ENCODE results near the gene ENAM.
"Not testable (repeated sequence)": the region's sequence is repeated elsewhere in the genome, so short reads cannot be mapped to it uniquely, and the experiment has no call there.

ENAM gene

DNA sequence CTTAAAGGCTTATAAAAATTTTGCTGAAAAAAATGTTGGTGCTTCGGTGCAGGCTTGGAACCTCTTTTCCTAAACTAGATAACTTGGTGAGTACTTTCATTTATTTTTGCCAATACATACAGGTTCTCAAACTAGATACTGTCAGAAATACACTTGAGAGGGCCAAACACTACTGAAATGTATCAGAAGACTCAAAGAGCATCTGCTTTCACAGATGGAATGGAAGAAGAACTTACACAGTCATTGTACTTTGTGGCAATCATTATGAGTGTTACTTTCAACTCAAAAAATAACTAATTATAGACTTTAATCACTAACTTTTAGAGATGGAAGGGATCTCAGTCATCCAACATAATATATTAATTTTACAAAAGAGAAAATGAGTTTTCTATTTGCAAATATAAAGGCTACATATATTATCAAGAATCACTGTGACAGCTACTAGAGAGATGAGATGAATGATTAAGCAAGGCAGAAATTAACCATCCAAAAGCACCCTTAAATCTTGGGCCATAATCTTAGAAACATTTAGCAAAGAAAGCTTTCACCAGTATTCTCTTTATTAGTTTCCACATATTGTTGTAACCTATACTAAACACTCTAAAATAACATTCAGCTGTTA, 1.0 kb downstream of the ENAM start:
- DNase-seq (ENCODE audit: low read depth), result no peak

DNA sequence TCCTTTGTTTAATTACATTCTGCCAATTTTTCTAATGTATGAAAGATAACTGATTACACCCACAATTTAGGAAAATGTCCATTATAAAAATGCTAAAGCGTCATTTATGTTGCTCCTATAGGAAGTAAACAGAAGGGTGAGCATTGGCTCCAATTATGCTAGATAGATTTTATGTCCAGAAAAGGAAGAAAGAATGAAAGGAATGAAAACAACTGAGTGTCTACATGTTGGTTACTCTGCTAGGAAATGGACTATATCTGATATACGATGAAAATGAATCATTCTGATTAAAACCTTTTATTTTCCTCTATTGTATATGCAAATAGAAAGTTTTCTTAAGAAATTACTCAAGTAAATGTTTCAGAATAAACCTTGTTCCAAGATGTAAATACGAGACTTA, 1.6 kb downstream of the ENAM start:
- DNase-seq (ENCODE audit: low read depth), result no peak

DNA sequence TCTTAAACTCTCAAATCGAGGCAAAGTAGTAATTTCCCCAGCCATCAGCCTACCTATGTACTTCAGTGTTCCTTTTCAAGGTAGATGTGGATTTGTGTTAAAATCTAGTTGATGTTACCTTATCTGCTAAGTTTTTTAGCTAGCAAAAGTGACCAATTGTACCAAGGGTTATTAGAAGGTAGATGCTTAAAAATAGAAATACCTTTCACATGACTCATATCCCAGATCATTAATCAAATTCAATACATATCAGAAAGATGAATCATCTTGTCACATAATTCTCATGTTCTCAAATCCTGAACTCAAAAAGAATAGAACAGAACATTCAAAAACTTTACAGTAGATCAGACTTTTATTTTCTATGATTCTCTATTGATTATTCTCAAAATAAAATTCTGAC, 3.5 kb downstream of the ENAM start:
- DNase-seq (ENCODE audit: low read depth), result no peak

DNA sequence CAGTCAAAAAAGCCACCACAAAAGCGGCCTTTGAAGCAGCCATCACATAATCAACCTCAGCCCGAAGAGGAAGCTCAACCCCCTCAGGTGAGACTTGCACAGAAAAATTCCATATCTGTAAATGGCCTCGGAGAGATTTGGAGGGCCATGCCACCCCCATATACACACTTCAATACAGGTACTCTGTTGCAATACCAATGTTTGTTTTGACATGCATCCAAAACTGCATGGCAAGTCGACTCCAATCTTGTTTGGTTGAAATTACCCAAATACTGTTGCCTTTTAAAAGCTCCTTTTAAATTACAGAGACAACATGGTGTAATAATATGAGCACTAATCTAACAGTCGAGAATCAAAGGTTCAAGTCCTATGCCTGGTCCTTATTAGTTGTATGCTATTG, 5.9 kb downstream of the ENAM start:
- no peak for DNase-seq (ENCODE audit: low read depth)

DNA sequence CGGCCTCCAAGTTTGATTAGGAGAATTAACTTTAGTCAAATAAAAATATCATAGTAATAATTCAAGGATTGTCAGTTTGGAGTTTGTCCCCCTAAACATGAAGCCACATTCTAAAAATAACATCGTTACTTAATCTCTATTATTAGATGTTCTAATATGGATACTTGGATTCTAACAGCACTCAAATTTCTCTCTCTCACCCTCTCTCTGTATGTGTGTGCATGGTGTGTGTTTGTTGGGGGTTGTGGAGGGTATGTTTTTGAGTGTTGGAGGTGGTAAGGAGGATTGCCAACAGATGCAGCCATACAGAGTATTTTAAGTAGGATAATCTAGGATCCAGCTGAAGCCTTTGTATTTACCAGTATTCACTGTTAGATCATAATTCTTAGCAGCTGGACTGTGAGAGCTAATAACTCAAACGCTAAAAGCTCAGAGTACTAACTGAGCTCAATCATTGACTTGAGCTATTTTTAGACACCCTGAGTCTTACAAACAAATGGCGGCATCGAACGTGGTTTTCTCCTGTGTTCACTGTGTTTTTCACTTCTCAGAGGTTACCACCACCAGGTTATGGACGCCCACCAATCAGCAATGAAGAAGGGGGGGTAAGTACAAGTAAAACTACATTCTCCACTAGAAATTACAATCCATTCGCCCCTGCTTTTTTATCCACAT, 8.8 kb downstream of the ENAM start:
- DNase-seq (ENCODE audit: low read depth), result no peak

DNA sequence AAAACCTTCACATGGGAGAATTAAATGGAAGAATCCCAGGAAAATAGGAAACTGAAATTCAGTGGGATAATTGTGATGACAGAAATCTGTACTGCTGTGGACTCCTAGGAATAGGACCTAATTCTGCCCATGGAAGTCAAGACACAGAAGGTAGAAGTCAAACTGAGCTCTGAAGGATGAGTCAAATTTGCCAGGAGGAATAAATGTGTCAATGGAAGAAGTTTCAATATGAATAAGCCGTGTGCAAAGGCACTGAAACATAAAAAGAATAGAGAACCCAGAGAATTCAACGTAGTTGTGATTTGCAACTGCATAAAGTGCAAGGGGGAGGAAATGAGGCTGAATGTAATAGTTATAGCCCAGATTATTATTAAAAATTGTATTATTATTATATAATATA, 11.6 kb downstream of the ENAM start:
- no peak for DNase-seq (ENCODE audit: low read depth)

DNA sequence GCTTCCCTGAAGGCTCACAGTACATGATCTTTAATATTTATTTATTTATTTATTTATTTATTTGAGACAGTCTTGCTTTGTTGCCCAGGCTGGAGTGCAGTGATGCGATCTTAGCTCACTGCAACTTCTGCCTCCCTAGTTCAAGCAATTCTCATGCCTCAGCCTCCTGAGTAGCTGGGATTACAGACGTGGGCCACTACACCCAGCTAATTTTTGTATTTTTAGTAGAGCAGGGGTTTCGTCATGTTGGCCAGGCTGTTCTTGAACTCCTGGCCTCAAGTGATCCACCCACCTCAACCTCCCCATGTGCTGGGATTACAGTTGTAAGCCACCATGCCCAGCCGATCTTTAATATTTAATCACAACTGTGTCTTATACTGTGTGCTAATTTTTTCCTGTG, 22.2 kb downstream of the ENAM start:
- not testable (repeated sequence) for DNase-seq (ENCODE audit: low read depth)

DNA sequence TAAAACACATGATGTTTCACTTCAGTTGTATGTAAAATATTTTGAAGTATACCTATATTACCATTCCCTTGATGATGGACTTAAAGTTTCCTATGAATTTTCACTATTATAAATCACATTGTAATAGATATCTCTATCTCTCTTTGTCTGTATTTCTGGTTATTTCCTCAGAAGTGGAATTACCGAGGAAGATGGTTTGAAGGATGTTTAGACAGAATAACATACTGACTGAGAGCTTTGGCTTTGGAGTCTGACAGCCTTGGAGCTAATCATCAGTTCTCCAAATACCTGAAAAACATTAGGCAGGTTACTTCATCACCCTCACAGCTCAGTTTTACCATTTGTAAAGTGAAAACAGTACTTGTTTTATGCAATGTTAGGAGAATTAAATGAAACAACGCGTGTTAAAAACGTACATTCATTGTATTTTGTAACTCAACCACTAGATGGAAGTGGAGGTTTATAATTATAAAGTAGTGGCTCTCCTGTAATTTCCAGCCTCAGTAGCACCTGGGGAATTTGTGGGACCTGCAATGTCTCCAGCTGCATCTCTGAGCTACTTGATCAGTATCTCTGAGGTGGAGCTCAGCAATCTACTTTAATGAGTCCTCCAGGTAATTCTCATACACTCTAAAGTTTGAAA, 23.4 kb downstream of the ENAM start:
- no peak for DNase-seq (ENCODE audit: low read depth)

DNA sequence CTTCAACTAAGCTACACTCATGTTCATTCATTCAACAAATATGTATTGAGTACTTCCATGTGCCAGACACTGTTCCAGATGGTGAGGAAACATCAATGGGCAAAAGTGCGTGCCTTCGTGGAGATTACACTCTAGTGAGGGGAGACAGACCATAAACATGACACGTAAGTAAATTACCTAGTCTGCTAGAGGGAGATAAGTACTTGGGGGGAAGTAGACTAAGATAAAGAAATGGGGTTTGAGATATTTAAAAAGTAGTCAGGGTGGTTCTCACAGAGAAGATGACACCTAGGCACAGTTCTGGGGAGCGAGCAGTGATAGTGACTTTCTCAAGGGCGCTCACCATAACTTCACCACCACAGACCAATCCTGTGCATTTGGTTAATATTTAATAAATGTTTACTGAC, 26.1 kb downstream of the ENAM start:
- no peak for DNase-seq (ENCODE audit: low read depth)

DNA sequence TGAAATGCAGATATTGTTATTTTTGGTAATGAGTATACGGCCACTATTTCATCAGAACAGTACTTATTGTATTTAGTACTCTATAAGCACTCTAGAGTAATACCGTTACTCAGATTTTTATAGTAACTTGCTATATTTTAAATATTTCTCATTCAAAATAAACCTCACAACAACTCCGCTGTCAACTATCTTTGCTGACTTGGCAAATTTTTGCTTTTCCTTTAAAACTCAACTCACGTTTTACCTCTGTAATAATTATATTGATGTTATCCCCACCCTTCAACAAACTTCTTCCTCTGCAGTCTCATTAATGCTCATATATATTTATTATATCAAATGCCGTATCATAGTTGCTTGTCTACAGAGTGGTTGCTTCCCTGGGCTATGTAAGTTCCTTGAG, 28.8 kb downstream of the ENAM start:
- DNase-seq (ENCODE audit: low read depth), result no peak

DNA sequence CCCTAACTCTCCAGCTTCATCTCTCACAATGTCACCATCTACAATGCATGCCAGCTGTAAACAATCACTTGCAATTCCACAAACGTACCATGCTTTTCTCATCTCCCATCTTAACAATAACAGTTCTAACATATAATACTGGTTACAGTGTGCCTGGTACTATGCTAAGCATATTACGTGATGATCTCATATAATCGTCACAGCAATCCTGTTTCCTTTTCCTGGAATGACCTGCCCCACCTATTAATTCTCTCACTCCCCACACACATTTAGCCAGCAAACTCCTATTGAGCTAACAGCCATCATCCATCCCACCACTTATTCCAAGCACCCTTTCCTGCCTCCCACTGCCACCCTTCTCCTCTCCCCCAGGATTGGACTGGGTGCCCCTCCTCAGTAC, 29.9 kb downstream of the ENAM start:
- no peak for DNase-seq (ENCODE audit: low read depth)

DNA sequence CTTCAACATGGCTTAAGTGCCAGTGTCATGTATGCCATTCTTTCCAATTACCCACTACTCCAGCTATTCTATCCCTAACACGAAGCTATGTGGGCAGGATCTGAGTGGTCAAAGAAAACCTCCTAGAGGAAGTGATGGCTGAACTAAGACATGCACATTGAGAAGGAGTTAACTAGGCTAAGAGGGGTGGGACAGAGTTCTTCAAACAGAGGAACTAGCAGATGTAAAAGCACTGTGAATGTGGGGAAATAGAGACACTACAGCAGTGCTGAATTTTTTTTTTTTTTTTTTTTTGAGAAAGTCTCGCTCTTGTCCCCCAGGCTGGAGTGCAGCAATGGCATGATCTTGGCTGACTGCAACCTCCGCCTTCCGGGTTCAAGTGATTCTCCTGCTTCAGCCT, 31.6 kb downstream of the ENAM start:
- DNase-seq (ENCODE audit: low read depth), result no peak

DNA sequence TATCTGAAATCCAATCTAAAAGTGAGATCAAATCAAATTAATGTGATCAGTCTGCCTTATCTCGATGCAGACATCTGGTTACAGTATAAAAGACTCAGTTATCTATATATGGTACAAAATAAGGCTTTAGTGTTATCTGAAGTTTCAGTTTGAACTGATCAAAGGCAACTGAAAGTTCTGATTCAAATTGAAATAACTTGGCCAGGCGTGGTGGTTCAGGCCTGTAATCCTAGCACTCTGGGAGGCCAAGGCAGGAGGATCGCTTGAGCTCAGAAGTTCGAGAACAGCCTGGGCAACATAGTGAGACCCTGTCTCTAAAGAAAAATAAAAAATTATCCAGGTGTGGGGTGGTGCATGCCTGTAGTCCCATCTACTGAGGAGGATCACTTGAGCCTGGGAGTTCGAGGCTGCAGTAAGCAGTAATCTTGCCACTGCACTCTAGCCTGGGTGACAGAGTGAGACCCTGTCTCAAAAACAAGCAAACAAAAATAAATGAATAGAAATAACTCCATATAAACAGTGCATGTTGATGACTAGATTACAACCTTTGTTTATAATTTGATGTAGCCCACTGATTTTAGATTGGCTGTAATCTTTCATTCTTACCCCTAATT, 32.9 kb downstream of the ENAM start:
- DNase-seq (ENCODE audit: low read depth), result not testable (repeated sequence)

DNA sequence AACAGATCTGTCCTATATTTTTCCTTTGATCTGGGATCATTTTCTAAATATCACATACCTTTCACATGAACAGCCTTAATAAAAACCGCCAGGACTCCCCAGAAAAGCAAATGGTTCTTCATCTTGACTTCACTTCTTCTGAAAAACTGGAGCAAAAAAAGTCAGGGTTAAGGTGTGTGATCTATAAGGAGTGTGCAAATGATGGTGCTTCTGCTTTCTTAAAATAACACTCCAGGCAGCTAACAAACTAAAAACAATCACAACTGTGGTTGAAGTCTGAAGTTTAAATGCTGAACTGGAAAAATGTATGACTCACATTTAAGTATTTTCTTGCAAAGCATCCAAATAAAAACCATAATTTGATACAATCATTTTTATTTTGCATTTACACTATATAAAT, 37.8 kb downstream of the ENAM start, which contains the start of gene JCHAIN:
Gene JCHAIN, minus strand, starts transcription at position 140 of the 400 bp plus-strand sequence. Its CDS starts 18 bp downstream, at position 122.
- DNase-seq (ENCODE audit: low read depth), result no peak

DNA sequence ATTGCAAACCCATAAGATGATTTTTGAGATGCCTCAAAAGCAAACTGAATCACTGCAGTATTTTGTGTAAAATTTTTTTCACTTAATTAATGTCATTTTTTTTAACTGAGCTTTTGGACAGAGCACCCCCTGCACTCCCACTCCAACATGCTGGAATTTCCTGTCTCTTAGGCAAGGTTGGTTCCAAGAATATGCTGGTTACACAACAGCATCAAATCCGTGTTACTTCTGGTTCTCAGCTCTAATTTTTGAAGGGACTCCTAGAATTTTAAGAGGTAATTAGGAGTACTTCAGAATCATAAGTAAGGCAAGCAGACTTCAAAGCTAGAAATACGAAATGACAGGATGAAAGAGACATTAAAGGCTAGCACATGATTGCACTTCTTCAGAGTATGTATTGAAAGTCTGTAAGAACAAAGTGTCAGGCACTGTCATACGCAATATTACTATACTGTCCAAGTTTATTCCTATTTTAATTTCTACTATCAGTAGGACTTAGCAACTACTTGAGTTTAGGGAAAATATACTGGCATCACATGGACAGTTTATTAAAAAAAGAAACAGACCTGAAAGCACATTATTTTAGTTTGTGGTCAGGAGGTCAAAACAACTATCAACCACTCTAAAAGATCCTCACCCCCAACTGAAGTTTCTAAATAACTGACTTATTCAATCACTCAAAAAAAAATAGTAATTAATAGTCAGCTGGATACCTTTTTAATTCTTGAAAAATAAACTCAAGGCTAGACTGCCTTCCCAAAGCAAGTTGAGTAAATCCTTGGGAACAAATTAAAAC, 39.4 kb downstream of the ENAM start:
- no peak for DNase-seq (ENCODE audit: low read depth)

DNA sequence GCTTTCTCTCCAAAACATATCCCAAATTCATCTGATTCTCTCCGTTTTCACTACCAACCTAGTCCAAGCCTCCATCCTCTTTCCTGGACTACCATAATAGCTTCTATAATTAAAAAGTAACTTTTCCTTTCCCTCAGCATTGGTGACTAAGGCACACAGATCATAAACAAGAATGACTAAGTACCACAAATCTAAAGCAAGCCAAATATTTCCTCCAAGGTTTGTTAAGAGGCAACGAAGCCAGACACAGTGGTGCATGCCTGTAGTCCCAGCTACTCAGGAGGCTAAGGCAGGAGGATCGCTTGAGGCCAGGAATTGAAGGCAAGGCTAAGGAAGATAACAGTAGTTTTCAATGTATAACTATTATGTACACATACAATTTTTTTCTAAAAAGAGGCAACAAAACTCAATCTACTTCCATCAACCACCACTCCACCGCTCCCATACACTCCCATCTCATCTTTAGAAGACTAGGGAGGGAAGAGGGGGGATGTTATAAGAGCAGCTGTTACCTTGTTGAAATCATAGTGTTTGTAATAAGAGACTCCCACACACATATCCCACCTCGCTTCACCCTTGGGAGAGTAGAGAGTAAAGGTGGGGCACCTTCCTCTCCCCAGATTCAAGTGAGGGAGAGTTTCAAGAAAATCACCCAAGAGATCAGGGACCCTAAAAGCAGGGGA, 41.9 kb downstream of the ENAM start:
- DNase-seq (ENCODE audit: low read depth), result no peak

DNA sequence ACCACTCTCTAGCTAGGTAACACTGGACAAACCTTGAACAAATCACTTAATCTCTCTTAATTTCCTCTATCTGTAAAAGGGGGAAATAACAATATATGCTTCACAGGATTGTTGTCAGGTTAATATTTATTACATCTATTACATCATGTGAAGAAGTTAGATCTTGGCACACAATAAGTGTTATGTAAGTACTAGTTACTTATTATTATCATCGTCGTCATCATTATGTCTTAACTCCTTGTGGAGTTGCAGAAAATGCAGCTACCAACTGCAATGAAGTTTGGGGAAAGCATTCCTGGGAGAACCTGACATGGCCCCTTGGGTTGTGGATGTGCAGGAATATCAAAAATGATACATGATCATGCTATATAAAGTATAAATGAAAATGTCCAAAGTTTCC, 42.5 kb downstream of the ENAM start:
- no peak for DNase-seq (ENCODE audit: low read depth)

DNA sequence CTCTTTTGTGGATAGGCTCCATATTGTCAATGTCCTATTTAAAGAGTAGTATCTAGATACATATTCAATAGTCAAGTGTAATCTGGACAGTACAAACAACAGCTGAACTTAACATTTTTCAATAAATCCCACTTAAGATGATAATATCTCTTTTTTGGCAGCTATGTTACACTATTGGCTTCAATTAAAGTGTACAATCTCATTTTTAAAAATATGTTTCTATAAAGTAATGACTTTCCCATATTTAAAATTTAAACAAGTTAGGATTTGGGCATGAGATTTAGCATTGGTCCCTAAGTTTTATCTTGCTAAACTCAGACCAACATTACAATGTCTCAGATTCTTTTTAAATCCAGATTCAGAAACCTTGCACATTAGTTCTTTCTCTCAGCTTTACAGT, 45.6 kb downstream of the ENAM start:
- no peak for DNase-seq (ENCODE audit: low read depth)

DNA sequence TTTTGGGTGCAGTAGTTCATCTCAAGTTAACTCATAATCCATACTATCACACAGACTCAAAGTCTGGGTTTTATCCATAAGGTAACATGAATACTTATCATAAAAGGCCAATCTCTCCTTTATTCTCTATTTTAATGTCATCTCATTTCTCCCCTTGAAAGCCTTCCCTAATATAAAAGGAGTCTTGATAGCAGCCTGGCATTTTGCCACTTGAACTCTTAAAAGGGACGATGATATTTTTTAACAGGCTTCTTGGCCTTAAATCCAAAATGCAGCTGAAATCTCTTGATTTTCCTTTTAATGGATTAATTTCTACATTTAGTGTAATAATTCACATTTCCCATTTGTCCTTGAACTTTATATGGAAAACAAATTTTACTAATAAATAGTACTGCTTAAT, 46.2 kb downstream of the ENAM start:
- DNase-seq (ENCODE audit: low read depth), result no peak

DNA sequence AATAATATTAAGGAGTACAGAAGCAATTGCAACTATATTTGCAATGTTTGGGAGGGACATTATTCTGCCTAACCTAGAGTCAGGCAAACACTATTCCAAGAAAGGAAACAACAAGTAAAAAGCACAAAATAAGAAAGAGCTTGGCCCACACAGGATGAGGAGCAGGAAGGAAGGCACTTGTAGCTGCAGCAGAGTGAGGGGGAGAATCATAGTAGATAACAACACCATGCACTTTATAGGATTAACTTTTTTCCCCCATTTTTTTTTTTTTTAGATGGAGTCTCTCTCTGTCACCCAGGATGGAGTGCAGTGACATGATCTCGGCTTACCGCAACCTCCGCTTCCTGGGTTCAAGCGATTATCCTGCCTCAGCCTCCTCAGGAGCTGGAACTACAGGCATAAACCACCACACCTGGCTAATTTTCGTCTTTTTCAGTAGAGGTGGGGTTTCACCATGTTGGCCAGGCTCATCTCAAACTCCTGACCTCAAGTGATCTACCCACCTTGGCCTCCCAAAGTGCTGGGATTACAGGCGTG, 48.1 kb downstream of the ENAM start:
- DNase-seq (ENCODE audit: low read depth), result no peak

DNA sequence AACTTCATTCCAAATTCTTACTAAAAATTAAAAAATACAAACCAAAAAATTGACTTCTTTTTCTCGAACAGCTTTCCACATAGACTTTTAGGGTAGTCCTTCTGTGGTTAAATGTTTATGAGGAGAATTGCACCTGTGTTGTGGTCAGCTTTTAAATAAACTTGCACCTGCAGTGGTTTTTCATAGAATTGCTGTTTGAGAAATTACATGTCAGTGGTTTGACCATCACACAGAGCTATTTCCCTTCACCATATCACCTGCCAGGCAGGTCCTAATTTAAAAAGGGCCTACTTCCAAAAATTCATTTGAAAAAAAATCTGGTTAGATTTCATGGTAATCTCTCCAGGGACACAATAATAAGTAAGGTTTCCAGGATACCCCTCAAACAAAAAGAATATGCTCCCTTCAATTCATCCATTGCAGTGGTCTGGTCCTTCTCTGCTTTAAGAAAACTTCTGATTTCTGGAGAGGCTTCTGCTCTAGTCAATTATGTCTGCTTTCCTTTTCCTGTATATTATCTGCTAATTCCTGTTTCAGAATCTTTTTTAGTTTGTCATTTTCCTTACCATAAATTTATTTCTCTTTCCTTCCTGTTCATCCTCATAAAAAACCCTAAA, 49.9 kb downstream of the ENAM start:
- no peak for DNase-seq (ENCODE audit: low read depth)

Measured in stimulated activated CD8-positive, alpha-beta memory T cell treated with anti-CD3 and anti-CD28 coated beads, Interleukin-15, amount 100 ng/mL, for 1 hour (primary cell).